Kidney (tissue), 14 donors: ENCODE measurements around the gene RAB33A. TPM values are rescaled to one million over a fixed set of nuclear protein-coding genes. Genes with fewer than 3 reads are reported as not detected.

ENCODE experiments used
- DNase-seq, 5 donors: peaks; one replicate each; pipeline ENCODE4 v3.0.0-alpha.2; 2013 to 2020
- FAIRE-seq: peaks from 2 replicates; lab custom pipeline; 2012; peaks lifted over from hg19 to GRCh38; lab: Jason Lieb, UNC
- H3K27ac ChIP-seq, 2 donors: one replicate each; pipeline ENCODE4 v1.7.0; 2013; ENCODE audit warnings: low read depth in 2 of 2, low read length in 2 of 2, inconsistent platforms in 1 of 2
- H3K27me3 ChIP-seq: one replicate; pipeline ENCODE4 v1.7.1; 2013; ENCODE audit warnings: low read length, inconsistent platforms; ENCODE audit not compliant: control insufficient read depth, insufficient read depth
- H3K36me3 ChIP-seq, 3 donors: one replicate each; pipeline versions ENCODE4 v1.7.0 to v1.7.1; 2013; ENCODE audit warnings: low read length in 3 of 3, control low read depth in 1 of 3, inconsistent platforms in 1 of 3; ENCODE audit not compliant: insufficient read depth in 3 of 3, control insufficient read depth in 2 of 3
- H3K4me1 ChIP-seq, 3 donors: one replicate each; pipeline versions ENCODE4 v1.7.0 to v1.7.1; 2013; ENCODE audit warnings: low read length in 3 of 3, inconsistent platforms in 1 of 3, low read depth in 1 of 3; ENCODE audit not compliant: control insufficient read depth in 2 of 3, insufficient read depth in 2 of 3
- H3K4me3 ChIP-seq, 3 donors: one replicate each; pipeline versions ENCODE4 v1.7.0 to v1.8.1; 2013; ENCODE audit warnings: low read length in 3 of 3, control low read depth in 1 of 3, inconsistent platforms in 1 of 3
- H3K9ac ChIP-seq, 3 donors: one replicate each; pipeline versions ENCODE4 v1.7.0 to v1.7.1; 2013; ENCODE audit warnings: low read length in 3 of 3, control low read depth in 1 of 3, inconsistent platforms in 1 of 3
- H3K9me3 ChIP-seq, 3 donors: one replicate each; pipeline versions ENCODE4 v1.7.0 to v1.7.1; 2013; ENCODE audit warnings: low read length in 3 of 3, control low read depth in 1 of 3, inconsistent platforms in 1 of 3; ENCODE audit not compliant: control insufficient read depth in 2 of 3, insufficient read depth in 1 of 3
- CTCF ChIP-seq: IDR thresholded peaks from 3 replicates; pipeline ENCODE4 v1.5.1; 2012; ENCODE audit warnings: mild to moderate bottlenecking, moderate library complexity, borderline replicate concordance; ENCODE audit not compliant: insufficient read depth; ENCODE audit errors: extremely low read depth
- intact Hi-C: fragments of 100-400 bp; cut with DNase I; formaldehyde crosslinking; loops from one replicate; pipeline ENCODE4 v1.11.1; 2022
- polyA plus RNA-seq: library from polyadenylated mRNA; stranded (reverse); fragments of 350-450 nt; fragmentation: Illumina TruSeq; extraction: RNeasy Lipid Tissue Mini Kit (QIAGEN cat#74804); gene quantifications from one replicate; pipeline ENCODE4 v1.2.3, GENCODE V29; 2014; ENCODE audit warnings: low read depth, low replicate concordance; ENCODE audit not compliant: insufficient read depth
- total RNA-seq: library from RNA; stranded (reverse); fragmentation: NEBNext Ultra II Directional; extraction: Animal tissue kit (Norgen Biotek cat#: 25700); gene quantifications from one replicate; pipeline ENCODE4 v1.2.1, GENCODE V29; 2021
- donor health status: control.
- donor health status: control.
- donor health status: control.
- donor health status: control.
- donor health status: control.
- donor health status: DM: yes; HTN: yes; CAD: no.
- donor health status: Normal renal cell carcinoma (clear cell type).

Gene RAB33A
- total and polyA plus RNA-seq, 2 donors from 2014 or later: 2.9 TPM; not detected in 1

GRCh38 chrX:130165703-130166502 is 5.9 kb upstream of the RAB33A start, which contains the start of gene AIFM1:
AIFM1 (minus strand) TSS chrX:130165841; CDS start chrX:130165656, 185 bp downstream.
- no peaks in the 10 kb centered on the region for H3K36me3 ChIP-seq
- TF ChIP-seq CTCF: no peak
- H3K9me3 ChIP-seq: no peaks in the 10 kb centered on the region
- intact Hi-C loops: no loop called here
- peak within 1 kb of the TSS; percentile 72 to 89 (median 84) for H3K4me3 ChIP-seq
- peaks cover 0 to 2% (median 0%) of the 10 kb centered on the region in 3 donors for H3K4me1 ChIP-seq
- DNase-seq (peak; percentile 94 to 97 (median 96)), FAIRE-seq (no peak)
- no peaks in the 10 kb centered on the region for H3K27me3 ChIP-seq
- peak within 1 kb of the TSS; percentile 96 to 97 for H3K27ac ChIP-seq
- H3K9ac ChIP-seq: peak within 1 kb of the TSS; percentile 43 to 84 (median 63)

DNA sequence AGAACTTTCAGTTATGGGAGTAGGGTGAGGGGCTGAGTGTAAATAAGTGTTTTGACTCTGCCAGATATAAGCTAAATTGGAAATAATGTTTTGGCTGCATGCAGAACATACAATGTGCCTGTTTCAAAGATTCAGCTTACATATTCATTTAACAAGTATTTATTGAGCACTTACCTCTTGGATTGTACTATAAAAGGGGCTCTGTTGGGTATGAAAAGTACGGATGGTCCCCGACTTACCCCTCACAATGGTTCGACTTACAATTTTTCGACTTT is 5.3 kb upstream of the RAB33A start:
- Histone ChIP-seq H3K4me1 (peaks cover 0 to 2% (median 0%) of the 10 kb centered on the region in 3 donors), H3K36me3 (no peaks in the 10 kb centered on the region), H3K27ac (peak overlapping the region; percentile 72 to 96), H3K4me3 (peak overlapping the region; percentile 72 to 89 (median 84)), H3K27me3 (no peaks in the 10 kb centered on the region), H3K9me3 (no peaks in the 10 kb centered on the region), H3K9ac (peak overlapping the region; percentile 43 to 84 (median 55))
- no peak for FAIRE-seq
- intact Hi-C loops: no loop called here
- TF ChIP-seq CTCF: no peak
- no peak for DNase-seq

DNA sequence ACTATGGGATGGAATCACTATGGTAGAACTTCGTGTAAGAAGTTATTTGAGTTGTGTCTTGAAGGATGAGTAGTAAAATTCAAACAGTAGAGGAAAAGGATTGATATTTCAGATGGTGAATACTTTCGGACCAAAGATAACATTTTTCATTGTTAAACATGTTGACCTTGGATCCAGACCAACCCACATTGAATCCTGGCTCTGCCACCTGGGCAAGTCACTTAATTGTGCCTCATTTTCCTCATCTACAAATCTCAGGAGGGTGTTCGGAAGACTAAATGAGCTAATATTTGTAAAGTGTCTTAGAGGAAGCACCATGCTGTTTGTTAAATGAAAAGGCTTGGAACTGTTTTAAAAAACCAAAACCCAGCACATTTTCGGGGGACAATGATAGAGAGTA is 4.7 kb upstream of the RAB33A start:
- H3K9ac ChIP-seq: peak overlapping the region in 1 of 3 donors; percentile 84
- peak overlapping the region in 1 of 3 donors; percentile 84 for H3K4me3 ChIP-seq
- H3K27me3 ChIP-seq: no peaks in the 10 kb centered on the region
- intact Hi-C loops: no loop called here
- H3K36me3 ChIP-seq: no peaks in the 10 kb centered on the region
- H3K9me3 ChIP-seq: no peaks in the 10 kb centered on the region
- DNase-seq (no peak), FAIRE-seq (no peak)
- H3K27ac ChIP-seq: no peak overlapping the region
- H3K4me1 ChIP-seq: peaks cover 0 to 2% (median 0%) of the 10 kb centered on the region in 3 donors
- no peak for TF ChIP-seq CTCF
